Bronchial epithelial cell (primary cell): Measurements from ENCODE around the gene ACOXL. TPM values are rescaled to one million over a fixed set of nuclear protein-coding genes. Genes with fewer than 3 reads are reported as not detected.
A peak's percentile ranks its signal among the peaks of the same experiment; 100 is the strongest.
"Not testable (repeated sequence)": the region's sequence is repeated elsewhere in the genome, so short reads cannot be mapped to it uniquely, and the experiment has no call there.

Experiments used
- DNase-seq: peaks from one replicate; pipeline ENCODE4 v3.0.0-alpha.2; 2010; ENCODE audit warnings: low read depth
- FAIRE-seq: peaks from 2 replicates; lab custom pipeline; 2011; peaks lifted over from hg19 to GRCh38; lab: Jason Lieb, UNC
- H3K27me3 ChIP-seq: 2 replicates; pipeline ENCODE4 v1.5.1; 2011; ENCODE audit warnings: low read length; ENCODE audit not compliant: control insufficient read depth, insufficient read depth
- H3K36me3 ChIP-seq: 2 replicates; pipeline ENCODE4 v1.5.1; 2011; ENCODE audit warnings: low read length; ENCODE audit not compliant: control insufficient read depth, insufficient read depth
- H3K4me3 ChIP-seq: 2 replicates; pipeline ENCODE4 v1.5.1; 2011; ENCODE audit warnings: mild to moderate bottlenecking, low read depth, low read length, control low read depth
- total RNA-seq: library from RNA; depleted of rRNA; stranded (reverse); fragments of >200 nt; gene quantifications from 2 replicates; pipeline ENCODE4 v1.2.1, GENCODE V29; 2014
- TF ChIP-seq, protein P1 (sequence below): IDR thresholded peaks from 2 replicates; pipeline ENCODE4 v1.5.1; 2011; ENCODE audit warnings: mild to moderate bottlenecking, moderate library complexity, low read length, control low read depth, inconsistent platforms; ENCODE audit not compliant: insufficient read depth, severe bottlenecking

Gene ACOXL
- total RNA-seq, 1 donor from 2014 or later: not detected

- no peaks in the 10 kb centered on the region for H3K36me3 ChIP-seq
- H3K27me3 ChIP-seq: no peaks in the 10 kb centered on the region
- FAIRE-seq (no peak), DNase-seq (no peak)
- TF ChIP-seq, protein P1, sequence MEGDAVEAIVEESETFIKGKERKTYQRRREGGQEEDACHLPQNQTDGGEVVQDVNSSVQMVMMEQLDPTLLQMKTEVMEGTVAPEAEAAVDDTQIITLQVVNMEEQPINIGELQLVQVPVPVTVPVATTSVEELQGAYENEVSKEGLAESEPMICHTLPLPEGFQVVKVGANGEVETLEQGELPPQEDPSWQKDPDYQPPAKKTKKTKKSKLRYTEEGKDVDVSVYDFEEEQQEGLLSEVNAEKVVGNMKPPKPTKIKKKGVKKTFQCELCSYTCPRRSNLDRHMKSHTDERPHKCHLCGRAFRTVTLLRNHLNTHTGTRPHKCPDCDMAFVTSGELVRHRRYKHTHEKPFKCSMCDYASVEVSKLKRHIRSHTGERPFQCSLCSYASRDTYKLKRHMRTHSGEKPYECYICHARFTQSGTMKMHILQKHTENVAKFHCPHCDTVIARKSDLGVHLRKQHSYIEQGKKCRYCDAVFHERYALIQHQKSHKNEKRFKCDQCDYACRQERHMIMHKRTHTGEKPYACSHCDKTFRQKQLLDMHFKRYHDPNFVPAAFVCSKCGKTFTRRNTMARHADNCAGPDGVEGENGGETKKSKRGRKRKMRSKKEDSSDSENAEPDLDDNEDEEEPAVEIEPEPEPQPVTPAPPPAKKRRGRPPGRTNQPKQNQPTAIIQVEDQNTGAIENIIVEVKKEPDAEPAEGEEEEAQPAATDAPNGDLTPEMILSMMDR: no peak
- no peak overlapping the region for H3K4me3 ChIP-seq
Observed at GRCh38 chr2:110853948-110854347, 121.6 kb downstream of the ACOXL start.

DNA sequence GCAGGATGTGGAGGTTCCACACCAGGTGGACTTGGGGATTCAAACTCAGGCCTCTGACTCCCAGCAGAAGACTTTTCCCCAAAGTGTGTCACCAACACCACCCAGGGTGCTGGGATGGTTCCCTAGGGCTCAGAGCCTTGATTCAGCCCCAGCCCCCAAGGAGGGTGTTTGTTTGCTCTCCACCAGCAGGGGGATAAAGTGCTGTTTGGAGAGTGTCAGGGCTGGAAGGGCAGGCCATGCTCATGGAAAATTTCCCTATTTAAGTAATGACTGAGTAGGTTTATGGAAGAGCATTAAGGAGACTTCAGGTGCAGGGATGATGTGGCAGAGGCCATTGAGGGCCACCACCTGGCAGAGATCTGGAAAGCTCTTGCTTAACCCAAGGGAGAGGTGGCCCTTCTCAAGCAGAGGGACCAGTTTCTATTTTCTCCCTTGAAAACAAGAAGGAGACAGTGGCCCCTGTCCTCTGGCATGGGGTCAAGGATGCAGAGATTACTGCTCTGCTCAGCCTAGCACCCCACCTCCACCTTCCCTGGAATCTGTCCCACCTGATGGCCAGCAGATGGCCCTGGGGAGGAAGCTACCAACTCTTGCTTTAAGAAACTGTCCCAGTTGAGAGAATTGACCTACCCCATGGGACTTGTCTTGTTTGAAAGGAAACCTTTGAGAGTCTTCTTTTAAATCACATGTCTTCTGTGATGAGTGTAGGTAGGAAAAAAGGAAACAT lies 122.1 kb downstream of the ACOXL start:
- TF ChIP-seq, protein P1: peak; percentile 31
- DNase-seq (no peak), FAIRE-seq (no peak)
- no peak overlapping the region for H3K4me3 ChIP-seq
- H3K27me3 ChIP-seq: no peaks in the 10 kb centered on the region
- no peaks in the 10 kb centered on the region for H3K36me3 ChIP-seq

DNA sequence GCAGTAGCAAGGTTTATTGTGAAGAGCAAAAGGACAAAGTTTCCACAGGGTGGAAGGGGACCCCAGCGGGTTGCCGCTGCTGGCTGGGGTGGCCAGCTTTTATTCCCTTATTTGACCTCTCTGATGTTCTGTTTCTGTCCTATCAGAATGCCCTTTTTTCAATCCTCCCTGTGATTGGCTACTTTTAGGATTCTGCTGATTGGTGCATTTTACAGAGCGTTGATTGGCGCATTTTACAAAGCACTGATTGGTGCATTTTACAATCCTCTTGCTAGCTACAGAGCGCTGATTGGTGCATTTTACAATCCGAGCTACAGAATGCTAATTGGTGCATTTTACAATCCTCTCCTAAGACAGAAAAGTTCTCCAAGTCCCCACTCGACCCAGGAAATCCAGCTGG lies 123.5 kb downstream of the ACOXL start:
- H3K36me3 ChIP-seq, H3K4me3 ChIP-seq, H3K27me3 ChIP-seq, DNase-seq, FAIRE-seq: not testable (repeated sequence)

GRCh38 chr2:110858135-110858725 lies 125.9 kb downstream of the ACOXL start:
- TF ChIP-seq, protein P1: no peak
- no peak for FAIRE-seq

DNA sequence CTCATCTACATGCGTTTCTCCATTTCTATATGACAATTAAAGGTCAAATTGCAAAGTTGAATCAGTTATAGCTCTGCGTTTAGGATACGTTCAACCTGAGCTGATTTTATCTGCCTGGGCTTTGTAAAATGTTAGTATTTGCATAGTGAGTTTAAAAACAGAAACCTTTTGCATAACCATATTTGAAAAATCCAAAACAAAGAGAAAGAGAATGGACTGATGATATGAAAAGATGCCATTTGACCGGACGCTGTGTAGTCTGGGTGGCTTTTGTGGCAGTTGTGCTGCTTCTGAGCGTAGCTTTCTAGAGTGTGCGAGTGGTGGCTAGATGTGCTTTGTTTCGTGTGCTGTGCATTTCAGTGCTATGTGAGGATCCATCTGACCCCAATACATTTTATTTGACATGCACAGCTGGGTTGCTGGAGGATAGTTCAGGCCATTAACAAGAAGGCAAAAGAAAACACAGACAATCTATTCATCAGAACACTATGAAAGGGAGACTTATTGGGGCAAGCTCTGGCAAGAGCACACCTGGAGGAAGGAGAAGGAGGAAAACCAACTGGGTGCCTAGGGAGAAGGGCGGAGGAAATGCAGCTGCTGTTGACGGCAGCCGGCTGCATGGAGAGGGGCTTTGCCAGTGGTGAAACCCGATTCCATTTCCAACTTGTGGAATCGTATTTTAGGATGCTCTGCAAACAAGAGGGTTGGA lies 126.8 kb downstream of the ACOXL start:
- H3K4me3 ChIP-seq: no peak overlapping the region
- no peaks in the 10 kb centered on the region for H3K36me3 ChIP-seq
- H3K27me3 ChIP-seq: no peaks in the 10 kb centered on the region
- DNase-seq: no peak
- FAIRE-seq: no peak
- TF ChIP-seq, protein P1: no peak

More at GRCh38 chr2:110858135-110858725, 125.9 kb downstream of the ACOXL start:
- H3K36me3 ChIP-seq: no peaks in the 10 kb centered on the region
- no peaks in the 10 kb centered on the region for H3K27me3 ChIP-seq
- H3K4me3 ChIP-seq: no peak overlapping the region
- no peak for DNase-seq

DNA sequence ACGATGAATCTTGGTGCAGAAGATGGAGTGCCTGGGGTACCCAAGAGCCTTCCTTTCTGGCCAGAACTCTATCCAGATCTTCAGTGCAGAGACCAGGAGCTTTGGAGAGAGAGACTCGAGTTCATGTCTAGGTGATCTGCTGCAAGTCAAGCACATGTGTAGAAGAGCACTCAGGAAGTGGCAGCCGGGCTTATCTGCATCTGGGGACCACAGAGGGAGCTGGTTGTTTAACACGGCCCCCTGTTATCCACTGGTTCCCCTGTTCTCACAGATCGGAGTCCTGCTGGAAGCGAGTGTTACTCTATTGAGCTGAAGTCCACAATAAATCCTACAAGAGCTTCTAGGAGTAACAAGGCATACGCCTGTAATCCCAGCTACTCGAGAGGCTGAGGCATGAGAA lies 128.3 kb downstream of the ACOXL start:
- TF ChIP-seq, protein P1: no peak
- no peak for DNase-seq
- Histone ChIP-seq H3K27me3 (no peaks in the 10 kb centered on the region), H3K36me3 (no peaks in the 10 kb centered on the region), H3K4me3 (no peak overlapping the region)
- no peak for FAIRE-seq
